Panc1 (cell line): Measurements from ENCODE around the gene PROX1.

Source experiments
- POLR2AphosphoS5 ChIP-seq: IDR thresholded peaks from 2 replicates; pipeline ENCODE4 v1.6.1; 2012; ENCODE audit warnings: mild to moderate bottlenecking, low read depth, low read length, moderate library complexity
- SIN3A ChIP-seq: IDR thresholded peaks from 2 replicates; pipeline ENCODE4 v1.6.1; 2012; ENCODE audit warnings: low read depth, mild to moderate bottlenecking, low read length, moderate library complexity, borderline replicate concordance; ENCODE audit not compliant: insufficient read depth
- TF ChIP-seq, protein P1 (sequence below): fragments of 450-650 bp; IDR thresholded peaks from 2 replicates; pipeline ENCODE4 v1.5.1; 2017; ENCODE audit warnings: mild to moderate bottlenecking
- TF ChIP-seq, protein P2 (sequence below), 2 experiments: IDR thresholded peaks; 2 replicates each; pipeline ENCODE4 v1.6.1; 2011 to 2012; ENCODE audit warnings: low read depth in 2 of 2, control low read depth in 1 of 2, low read length in 1 of 2, mild to moderate bottlenecking in 1 of 2, moderate library complexity in 1 of 2; ENCODE audit not compliant: insufficient read depth in 1 of 2

GRCh38 chr1:214076708-214077065 lies 88.9 kb downstream of the PROX1 start:
- TF ChIP-seq, protein P1, sequence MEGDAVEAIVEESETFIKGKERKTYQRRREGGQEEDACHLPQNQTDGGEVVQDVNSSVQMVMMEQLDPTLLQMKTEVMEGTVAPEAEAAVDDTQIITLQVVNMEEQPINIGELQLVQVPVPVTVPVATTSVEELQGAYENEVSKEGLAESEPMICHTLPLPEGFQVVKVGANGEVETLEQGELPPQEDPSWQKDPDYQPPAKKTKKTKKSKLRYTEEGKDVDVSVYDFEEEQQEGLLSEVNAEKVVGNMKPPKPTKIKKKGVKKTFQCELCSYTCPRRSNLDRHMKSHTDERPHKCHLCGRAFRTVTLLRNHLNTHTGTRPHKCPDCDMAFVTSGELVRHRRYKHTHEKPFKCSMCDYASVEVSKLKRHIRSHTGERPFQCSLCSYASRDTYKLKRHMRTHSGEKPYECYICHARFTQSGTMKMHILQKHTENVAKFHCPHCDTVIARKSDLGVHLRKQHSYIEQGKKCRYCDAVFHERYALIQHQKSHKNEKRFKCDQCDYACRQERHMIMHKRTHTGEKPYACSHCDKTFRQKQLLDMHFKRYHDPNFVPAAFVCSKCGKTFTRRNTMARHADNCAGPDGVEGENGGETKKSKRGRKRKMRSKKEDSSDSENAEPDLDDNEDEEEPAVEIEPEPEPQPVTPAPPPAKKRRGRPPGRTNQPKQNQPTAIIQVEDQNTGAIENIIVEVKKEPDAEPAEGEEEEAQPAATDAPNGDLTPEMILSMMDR, result no peak
- TF ChIP-seq POLR2AphosphoS5, result no peak
- TF ChIP-seq, protein P2, sequence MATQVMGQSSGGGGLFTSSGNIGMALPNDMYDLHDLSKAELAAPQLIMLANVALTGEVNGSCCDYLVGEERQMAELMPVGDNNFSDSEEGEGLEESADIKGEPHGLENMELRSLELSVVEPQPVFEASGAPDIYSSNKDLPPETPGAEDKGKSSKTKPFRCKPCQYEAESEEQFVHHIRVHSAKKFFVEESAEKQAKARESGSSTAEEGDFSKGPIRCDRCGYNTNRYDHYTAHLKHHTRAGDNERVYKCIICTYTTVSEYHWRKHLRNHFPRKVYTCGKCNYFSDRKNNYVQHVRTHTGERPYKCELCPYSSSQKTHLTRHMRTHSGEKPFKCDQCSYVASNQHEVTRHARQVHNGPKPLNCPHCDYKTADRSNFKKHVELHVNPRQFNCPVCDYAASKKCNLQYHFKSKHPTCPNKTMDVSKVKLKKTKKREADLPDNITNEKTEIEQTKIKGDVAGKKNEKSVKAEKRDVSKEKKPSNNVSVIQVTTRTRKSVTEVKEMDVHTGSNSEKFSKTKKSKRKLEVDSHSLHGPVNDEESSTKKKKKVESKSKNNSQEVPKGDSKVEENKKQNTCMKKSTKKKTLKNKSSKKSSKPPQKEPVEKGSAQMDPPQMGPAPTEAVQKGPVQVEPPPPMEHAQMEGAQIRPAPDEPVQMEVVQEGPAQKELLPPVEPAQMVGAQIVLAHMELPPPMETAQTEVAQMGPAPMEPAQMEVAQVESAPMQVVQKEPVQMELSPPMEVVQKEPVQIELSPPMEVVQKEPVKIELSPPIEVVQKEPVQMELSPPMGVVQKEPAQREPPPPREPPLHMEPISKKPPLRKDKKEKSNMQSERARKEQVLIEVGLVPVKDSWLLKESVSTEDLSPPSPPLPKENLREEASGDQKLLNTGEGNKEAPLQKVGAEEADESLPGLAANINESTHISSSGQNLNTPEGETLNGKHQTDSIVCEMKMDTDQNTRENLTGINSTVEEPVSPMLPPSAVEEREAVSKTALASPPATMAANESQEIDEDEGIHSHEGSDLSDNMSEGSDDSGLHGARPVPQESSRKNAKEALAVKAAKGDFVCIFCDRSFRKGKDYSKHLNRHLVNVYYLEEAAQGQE (IDR thresholded peaks at IDR 0.05; ENCODE audit: insufficient read depth in 1 of 2, low read depth in 2 of 2, low read length in 1 of 2), result no peak
- no peak for TF ChIP-seq SIN3A
